ENCODE measurements around the gene NUDT13. TPM values are rescaled to one million over a fixed set of nuclear protein-coding genes. Genes with fewer than 3 reads are reported as not detected.

NUDT13 gene
- total and polyA plus RNA-seq, 2 of the 8 experiments (the other 6 are each of a cell fraction or from before 2014, with no cell fraction given), result 1.5 to 1.9 TPM

DNA sequence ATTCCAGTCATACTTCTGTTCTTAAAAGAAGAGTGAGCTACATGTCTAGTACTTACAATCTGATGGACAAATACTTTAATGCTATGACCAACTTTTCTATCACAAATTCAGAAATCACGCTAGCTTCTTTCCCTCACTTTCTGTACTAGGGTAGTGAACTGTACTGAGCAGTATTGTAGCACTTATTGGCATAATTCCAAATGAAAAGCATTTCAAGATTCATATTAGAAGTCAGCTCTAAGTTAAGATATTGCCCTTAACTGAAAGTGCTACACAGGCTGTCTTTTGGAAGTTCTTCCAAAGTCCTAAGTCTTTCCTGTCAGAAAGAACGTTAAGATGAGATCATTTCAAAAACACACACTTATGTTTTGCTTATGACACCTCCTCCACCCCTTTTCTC lies 27.0 kb upstream of the NUDT13 start (continued):
- TF ChIP-seq CTBP2 (IDR thresholded peaks at IDR 0.05; ENCODE audit: borderline replicate concordance, insufficient read depth, insufficient read length, low read length) (no peak), SIN3A (conservative IDR thresholded peaks at IDR 0.05 in 1 of 2, IDR thresholded peaks at IDR 0.05 in 1 of 2; ENCODE audit: low read depth in 1 of 2, low read length in 2 of 2) (no peak), SUZ12 (IDR thresholded peaks at IDR 0.05; ENCODE audit: low read length) (no peak), TAF1 (IDR thresholded peaks at IDR 0.05; ENCODE audit: low read depth, low read length) (no peak), JUND (IDR thresholded peaks at IDR 0.05; ENCODE audit: low read length) (no peak), BCL11A (IDR thresholded peaks at IDR 0.05; ENCODE audit: low read depth in 2 of 2, low read length in 2 of 2) (no peak), CEBPB (IDR thresholded peaks at IDR 0.05; ENCODE audit: low read depth, low read length) (no peak), SIX5 (IDR thresholded peaks at IDR 0.05; ENCODE audit: low read depth, low read length) (no peak)
